ENCODE measurements around the gene ARFIP1. TPM values are rescaled to one million over a fixed set of nuclear protein-coding genes. Genes with fewer than 3 reads are reported as not detected.

Gene ARFIP1
- total RNA-seq, 1 experiment from 2014 or later = 32.7 TPM

DNA sequence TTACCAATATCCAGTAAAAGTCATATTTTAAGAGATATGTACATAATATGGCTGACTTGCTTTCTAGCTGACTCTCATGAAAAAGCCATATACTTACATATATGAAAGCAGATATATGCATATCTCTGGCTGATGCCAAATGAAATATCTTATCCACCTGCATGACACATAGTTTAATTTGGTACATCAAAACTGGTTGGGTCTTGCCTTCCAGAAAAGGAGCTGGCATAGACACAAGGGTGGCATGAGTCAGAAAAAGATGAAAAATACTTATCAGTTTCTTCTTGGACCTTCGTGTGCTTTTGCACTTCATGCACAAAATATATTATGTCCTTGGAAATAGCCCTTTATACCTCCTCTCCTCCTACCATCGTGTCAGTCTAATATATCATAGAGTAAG, 32.3 kb upstream of the ARFIP1 start:
- no peak for ATAC-seq
- no peak overlapping the region for H3K4me3 ChIP-seq (replicated peaks in 1 of 2; ENCODE audit: low read depth in 1 of 2, low read length in 2 of 2)

GRCh38 chr4:152748619-152749018, 31.1 kb upstream of the ARFIP1 start:
- POLR2A ChIA-PET = no interaction called here
- Histone ChIP-seq H3K9me2 (ENCODE audit: insufficient read depth) (no peaks in the 10 kb centered on the region), H3K9me3 (ENCODE audit: control insufficient read depth in 1 of 2, insufficient read depth in 1 of 2, low read depth in 1 of 2, low read length in 2 of 2) (peaks cover 0 to 3% of the 10 kb centered on the region in 2 experiments; a peak in 2 of 4 replicates), H3K36me3 (ENCODE audit: control insufficient read depth in 1 of 2, insufficient read depth in 2 of 2, low read length in 2 of 2) (no peaks in the 10 kb centered on the region), H3K4me3 (replicated peaks in 1 of 2; ENCODE audit: low read depth in 1 of 2, low read length in 2 of 2) (no peak overlapping the region), H3K79me2 (ENCODE audit: insufficient read depth, low read length) (no peaks in the 10 kb centered on the region), H2AFZ (ENCODE audit: low read depth, low read length, poor library complexity, severe bottlenecking) (no peak overlapping the region), H3K4me1 (ENCODE audit: control insufficient read depth in 1 of 2, insufficient read depth in 2 of 2, low read length in 2 of 2) (no peaks in the 10 kb centered on the region), H3K27ac (ENCODE audit: low read depth, low read length) (no peak overlapping the region), H3K9ac (ENCODE audit: low read length) (no peak overlapping the region), H4K20me1 (ENCODE audit: insufficient read depth) (no peaks in the 10 kb centered on the region), H3K4me2 (ENCODE audit: low read length) (no peak overlapping the region), H3K27me3 (ENCODE audit: insufficient read depth, low read length) (no peaks in the 10 kb centered on the region)
- no peak for TF ChIP-seq SIN3A (IDR thresholded peaks at IDR 0.05; ENCODE audit: low read depth)
- no peak for TF ChIP-seq SRF (IDR thresholded peaks at IDR 0.05; ENCODE audit: low read depth)
- no peak for TF ChIP-seq CEBPB (IDR thresholded peaks at IDR 0.05; ENCODE audit: low read depth)
- no peak for TF ChIP-seq YY1 (IDR thresholded peaks at IDR 0.05; ENCODE audit: extremely low read depth, insufficient replicate concordance, low read depth, low read length)
- no peak for TF ChIP-seq MAX (IDR thresholded peaks at IDR 0.05)
- no peak for TF ChIP-seq POLR2AphosphoS5 (IDR thresholded peaks at IDR 0.05; ENCODE audit: low read depth, low read length)
- no peak for TF ChIP-seq EZH2phosphoT487 (IDR thresholded peaks at IDR 0.05; ENCODE audit: borderline replicate concordance)
- no peak for TF ChIP-seq TCF7L2 (IDR thresholded peaks at IDR 0.05; ENCODE audit: borderline replicate concordance, extremely low read depth, insufficient read depth, insufficient read length)
- no peak for TF ChIP-seq ATF3 (IDR thresholded peaks at IDR 0.05)
- no peak for TF ChIP-seq REST (IDR thresholded peaks at IDR 0.05; ENCODE audit: low read depth)
- TF ChIP-seq EZH2 (IDR thresholded peaks at IDR 0.05) = no peak
- intact Hi-C loops (cut with micrococcal nuclease) = no loop called here
- BruUV-seq (replicated peaks) = no TSS peak
- ATAC-seq = no peak
- no peak for DNase-seq (ENCODE audit: low read depth, low spot score)
- RAD21 ChIA-PET (ENCODE audit: low non-redundant PET in 1 of 2, low total read pairs in 2 of 2, uncharacterized antibody in 2 of 2, unreplicated experiment in 2 of 2) = no interaction called here
- CTCF ChIA-PET = no interaction called here

More for the DNA sequence above, 32.3 kb upstream of the ARFIP1 start:
- Histone ChIP-seq H3K4me2 (ENCODE audit: low read length) (no peak overlapping the region), H2AFZ (ENCODE audit: low read depth, low read length, poor library complexity, severe bottlenecking) (no peak overlapping the region), H3K9me3 (ENCODE audit: control insufficient read depth in 1 of 2, insufficient read depth in 1 of 2, low read depth in 1 of 2, low read length in 2 of 2) (peaks cover 0 to 3% of the 10 kb centered on the region in 2 experiments; a peak in 2 of 4 replicates), H4K20me1 (ENCODE audit: insufficient read depth) (no peaks in the 10 kb centered on the region), H3K9me2 (ENCODE audit: insufficient read depth) (no peaks in the 10 kb centered on the region), H3K36me3 (ENCODE audit: control insufficient read depth in 1 of 2, insufficient read depth in 2 of 2, low read length in 2 of 2) (no peaks in the 10 kb centered on the region), H3K79me2 (ENCODE audit: insufficient read depth, low read length) (no peaks in the 10 kb centered on the region), H3K4me1 (ENCODE audit: control insufficient read depth in 1 of 2, insufficient read depth in 2 of 2, low read length in 2 of 2) (no peaks in the 10 kb centered on the region), H3K27me3 (ENCODE audit: insufficient read depth, low read length) (no peaks in the 10 kb centered on the region), H3K9ac (ENCODE audit: low read length) (no peak overlapping the region), H3K27ac (ENCODE audit: low read depth, low read length) (no peak overlapping the region)
- POLR2A ChIA-PET = no interaction called here
- TF ChIP-seq RAD21 (IDR thresholded peaks at IDR 0.05; ENCODE audit: low read depth) = no peak
- TF ChIP-seq SRF (IDR thresholded peaks at IDR 0.05; ENCODE audit: low read depth) = no peak
- TF ChIP-seq ATF3 (IDR thresholded peaks at IDR 0.05) = no peak
- no peak for TF ChIP-seq FOSL1 (IDR thresholded peaks at IDR 0.05; ENCODE audit: low read depth)
- TF ChIP-seq POLR2A (IDR thresholded peaks at IDR 0.05; ENCODE audit: borderline replicate concordance, extremely low read depth, insufficient read depth, insufficient read length) = no peak
- no peak for TF ChIP-seq YY1 (IDR thresholded peaks at IDR 0.05; ENCODE audit: extremely low read depth, insufficient replicate concordance, low read depth, low read length)
- TF ChIP-seq SP1 (IDR thresholded peaks at IDR 0.05; ENCODE audit: low read depth) = no peak
- TF ChIP-seq MAX (IDR thresholded peaks at IDR 0.05) = no peak
- CTCF ChIA-PET = no interaction called here
- BruUV-seq (replicated peaks) = no TSS peak
- DNase-seq (ENCODE audit: low read depth, low spot score) = no peak
- RAD21 ChIA-PET (ENCODE audit: low non-redundant PET in 1 of 2, low total read pairs in 2 of 2, uncharacterized antibody in 2 of 2, unreplicated experiment in 2 of 2) = no interaction called here
- intact Hi-C loops (cut with micrococcal nuclease) = no loop called here
